A549 (cell line): ENCODE measurements around the gene ZPLD1. TPM values are rescaled to one million over a fixed set of nuclear protein-coding genes. Genes with fewer than 3 reads are reported as not detected.

Experiments used
- ATAC-seq, 2 experiments: fragments of 200-7000 bp in 1 of 2; fragments of >200 bp in 1 of 2; cut with Nextera tagmentation in 1 of 2; cut with Tn5 transposase in 1 of 2; 3 replicates each; pipeline versions ENCODE4 v1.8.0 to v1.9.1; 2018 to 2020; ENCODE audit warnings: mild to moderate bottlenecking in 1 of 2, moderate library complexity in 1 of 2
- CTCF ChIA-PET: fragments of 300-600 bp; sonication (Branson Sonifier 250); formaldehyde crosslinking; extraction: SDS; loops from one replicate; lab custom pipeline; 2021; ENCODE audit warnings: antibody characterized with exemption, inconsistent platforms; lab: Yijun Ruan, JAX
- POLR2A ChIA-PET: fragments of 350-600 bp; formaldehyde crosslinking; extraction: SDS; loops from one replicate; lab custom pipeline; 2021; ENCODE audit warnings: antibody characterized with exemption, inconsistent platforms; lab: Yijun Ruan, JAX
- DNase-seq, 2 experiments: peaks; one replicate each; pipeline versions ENCODE4 v3.0.0 to v3.0.0-alpha.2; 2011 to 2016; ENCODE audit warnings: low read depth in 1 of 2, low spot score in 1 of 2
- FAIRE-seq: peaks from 2 replicates; lab custom pipeline; 2011; peaks lifted over from hg19 to GRCh38; lab: Jason Lieb, UNC
- H3K27ac ChIP-seq, 2 experiments: fragments of >200 bp; sonication (Bioruptor Twin); formaldehyde crosslinking; 3 replicates each; pipeline ENCODE4 v1.5.1; 2016 to 2017
- H3K4me1 ChIP-seq: fragments of >200 bp; sonication (Bioruptor Twin); formaldehyde crosslinking; 3 replicates; pipeline ENCODE4 v1.6.1; 2016
- H3K4me2 ChIP-seq: fragments of >200 bp; sonication (Bioruptor Twin); formaldehyde crosslinking; 3 replicates; pipeline ENCODE4 v1.6.1; 2016
- H3K4me3 ChIP-seq: fragments of >200 bp; sonication (Bioruptor Twin); formaldehyde crosslinking; 3 replicates; pipeline ENCODE4 v1.5.1; 2016
- H3K9me3 ChIP-seq: fragments of >200 bp; sonication (Bioruptor Twin); formaldehyde crosslinking; 3 replicates; pipeline ENCODE4 v1.6.1; 2016
- BCL3 ChIP-seq: fragments of >200 bp; sonication (Bioruptor Twin); formaldehyde crosslinking; IDR thresholded peaks from 3 replicates; pipeline ENCODE4 v1.6.1; 2016
- BHLHE40 ChIP-seq: IDR thresholded peaks from 2 replicates; pipeline ENCODE4 v1.6.1; 2012; ENCODE audit warnings: low read depth, low read length, inconsistent platforms
- CBX2 ChIP-seq: fragments of 200-600 bp; sonication (generic); IDR thresholded peaks from 2 replicates; pipeline ENCODE4 v1.6.1; 2016; ENCODE audit warnings: low read depth, mild to moderate bottlenecking, borderline replicate concordance
- CTCF ChIP-seq: fragments of >200 bp; sonication (Bioruptor Twin); formaldehyde crosslinking; IDR thresholded peaks from 3 replicates; pipeline ENCODE4 v1.5.1; 2016
- E2F6 ChIP-seq: IDR thresholded peaks from 2 replicates; pipeline ENCODE4 v1.6.1; 2012; ENCODE audit warnings: low read depth, borderline replicate concordance
- ELK1 ChIP-seq: fragments of 150-350 bp; IDR thresholded peaks from 2 replicates; pipeline ENCODE4 v1.6.1; 2014; ENCODE audit warnings: low read depth, mild to moderate bottlenecking, low read length
- EP300 ChIP-seq, 2 experiments: fragments of >200 bp; sonication (Bioruptor Twin); formaldehyde crosslinking; IDR thresholded peaks; 2 replicates in 1 of 2; 3 replicates in 1 of 2; pipeline ENCODE4 v1.6.1; 2016 to 2017
- FOSB ChIP-seq: fragments of 250-450 bp; sonication (Bioruptor Pico); IDR thresholded peaks from 2 replicates; pipeline ENCODE4 v1.5.0; 2020; ENCODE audit warnings: mild to moderate bottlenecking, moderate library complexity
- FOSL2 ChIP-seq, 2 experiments: fragments of 450-650 bp in 1 of 2; fragments of >200 bp in 1 of 2; sonication (Bioruptor Twin) in 1 of 2; formaldehyde crosslinking; IDR thresholded peaks; 2 replicates each; pipeline versions ENCODE4 v1.5.0 to v1.6.1; 2016 to 2020; ENCODE audit warnings: mild to moderate bottlenecking in 1 of 2, moderate library complexity in 1 of 2
- FOXS1 ChIP-seq: fragments of 250-450 bp; sonication (Bioruptor Pico); IDR thresholded peaks from 2 replicates; pipeline ENCODE4 v1.5.0; 2020; ENCODE audit warnings: mild to moderate bottlenecking, moderate library complexity
- HES2 ChIP-seq: fragments of >200 bp; sonication (Bioruptor Twin); formaldehyde crosslinking; IDR thresholded peaks from 2 replicates; pipeline ENCODE4 v1.6.1; 2016
- HEYL ChIP-seq: fragments of 250-450 bp; sonication (Bioruptor Pico); IDR thresholded peaks from 2 replicates; pipeline ENCODE4 v1.8.0; 2021; ENCODE audit warnings: mild to moderate bottlenecking, moderate library complexity
- JUN ChIP-seq, 2 experiments: fragments of >200 bp; sonication (Bioruptor Twin); formaldehyde crosslinking; IDR thresholded peaks; 2 replicates in 1 of 2; 3 replicates in 1 of 2; pipeline ENCODE4 v1.6.1; 2016 to 2017
- KDM5A ChIP-seq: fragments of 200-600 bp; sonication (generic); IDR thresholded peaks from 2 replicates; pipeline ENCODE4 v1.6.1; 2016; ENCODE audit warnings: antibody characterized with exemption, mild to moderate bottlenecking
- NPAS2 ChIP-seq: fragments of 250-450 bp; sonication (Bioruptor Pico); IDR thresholded peaks from 2 replicates; pipeline ENCODE4 v1.8.0; 2022; ENCODE audit warnings: mild to moderate bottlenecking, moderate library complexity, borderline replicate concordance
- NR3C1 ChIP-seq: fragments of >200 bp; sonication (Bioruptor Twin); formaldehyde crosslinking; IDR thresholded peaks from 3 replicates; pipeline ENCODE4 v1.6.1; 2017
- RAD21 ChIP-seq, 2 experiments: fragments of >200 bp in 1 of 2; sonication (Bioruptor Twin) in 1 of 2; formaldehyde crosslinking in 1 of 2; IDR thresholded peaks in 1 of 2; conservative IDR thresholded peaks in 1 of 2; 2 replicates in 1 of 2; 3 replicates in 1 of 2; pipeline ENCODE4 v1.6.1; 2012 to 2018; ENCODE audit warnings: inconsistent platforms in 1 of 2
- RCOR1 ChIP-seq: fragments of 150-350 bp; IDR thresholded peaks from 2 replicates; pipeline ENCODE4 v1.6.1; 2014; ENCODE audit warnings: antibody characterized with exemption, low read length, low read depth
- RNF2 ChIP-seq: fragments of 200-600 bp; sonication (generic); IDR thresholded peaks from 2 replicates; pipeline ENCODE4 v1.6.1; 2016; ENCODE audit warnings: low read depth, mild to moderate bottlenecking, antibody characterized with exemption, moderate library complexity, borderline replicate concordance
- SREBF2 ChIP-seq: fragments of 450-650 bp; IDR thresholded peaks from 2 replicates; pipeline ENCODE4 v1.6.1; 2014; ENCODE audit warnings: mild to moderate bottlenecking, moderate library complexity
- ZFP36 ChIP-seq: fragments of 450-650 bp; IDR thresholded peaks from 2 replicates; pipeline ENCODE4 v1.6.1; 2014; ENCODE audit warnings: borderline replicate concordance; ENCODE audit not compliant: partially characterized antibody
- ZSCAN20 ChIP-seq: fragments of 250-450 bp; sonication (Bioruptor Pico); IDR thresholded peaks from 2 replicates; pipeline ENCODE4 v1.8.0; 2022; ENCODE audit warnings: mild to moderate bottlenecking, moderate library complexity
- WGBS: methylation state at CpG from one replicate; pipeline ENCODE4 v1.1.6; 2017; ENCODE audit errors: missing lambda C conversion rate; 5-methylcytosine and 5-hydroxymethylcytosine counted together
- polyA plus RNA-seq, 4 experiments: library from polyadenylated mRNA; depleted of rRNA in 3 of 4; stranded (reverse); fragments of >200 nt; fragmentation: RNase III in 1 of 4; extraction: RNeasy Plus Mini Kit Qiagen cat#74134 plus additional on column Dnase treatment in 1 of 4; gene quantifications; 2 replicates in 3 of 4; 3 replicates in 1 of 4; pipeline ENCODE4 v1.2.3, GENCODE V29; 2011 to 2017

ZPLD1 gene
- polyA plus RNA-seq, 2 of the 4 experiments (the other 2 are of a cell fraction) = 0.03 to 0.05 TPM

- no peaks in the 10 kb centered on the region for H3K9me3 ChIP-seq
- POLR2A ChIA-PET = no interaction called here
- CTCF ChIA-PET = no interaction called here
- FAIRE-seq (no peak), ATAC-seq (no peak)
- no peak for TF ChIP-seq E2F6
- no peak for TF ChIP-seq NR3C1
- TF ChIP-seq HEYL (CRISPR knock-in tag) = no peak
- TF ChIP-seq, all 56 proteins: peak for 0
- DNase-seq = no peak
- no peak overlapping the region for H3K27ac ChIP-seq
- no peaks in the 10 kb centered on the region for H3K4me1 ChIP-seq
- H3K4me3 ChIP-seq = no peak overlapping the region
- no peak overlapping the region for H3K4me2 ChIP-seq
- 78% methylated on average over 3 of the region's 3 CpGs for WGBS
Measured at GRCh38 chr3:102450976-102451375, 16.2 kb downstream of the ZPLD1 start.

- CTCF ChIA-PET = no interaction called here
- Histone ChIP-seq H3K27ac (no peak overlapping the region), H3K4me1 (no peaks in the 10 kb centered on the region), H3K9me3 (no peaks in the 10 kb centered on the region), H3K4me3 (no peak overlapping the region), H3K4me2 (no peak overlapping the region)
- POLR2A ChIA-PET = no interaction called here
- WGBS = 24% methylated on average over 1 of the region's 1 CpG
- no peak for TF ChIP-seq JUN (IDR thresholded peaks at IDR 0.05)
- no peak for TF ChIP-seq RNF2
- ATAC-seq (no peak), DNase-seq (no peak), FAIRE-seq (no peak)
Measured at GRCh38 chr3:102451543-102451942, 16.7 kb downstream of the ZPLD1 start.

GRCh38 chr3:102454181-102454580 is 19.4 kb downstream of the ZPLD1 start:
- Histone ChIP-seq H3K4me1 (no peaks in the 10 kb centered on the region), H3K9me3 (no peaks in the 10 kb centered on the region), H3K4me3 (no peak overlapping the region), H3K4me2 (no peak overlapping the region), H3K27ac (no peak overlapping the region)
- TF ChIP-seq BCL3 (no peak), ELK1 (no peak), RCOR1 (no peak), ZSCAN20 (no peak), EP300 (IDR thresholded peaks at IDR 0.05) (no peak), KDM5A (no peak), CBX2 (no peak), BHLHE40 (no peak), FOXS1 (CRISPR knock-in tag) (no peak), FOSL2 (IDR thresholded peaks at IDR 0.05) (no peak), FOSL2 (CRISPR knock-in tag; IDR thresholded peaks at IDR 0.05) (no peak), HES2 (no peak), ZFP36 (no peak), CTCF (no peak), RAD21 (conservative IDR thresholded peaks at IDR 0.05 in 1 of 2, IDR thresholded peaks at IDR 0.05 in 1 of 2) (no peak), SREBF2 (no peak), FOSB (CRISPR knock-in tag) (no peak), NPAS2 (CRISPR knock-in tag) (no peak)
- ChIA-PET POLR2A (no interaction called here), CTCF (no interaction called here)
- DNase-seq = no peak
- FAIRE-seq = no peak
- no peak for ATAC-seq
- 36% methylated on average over 3 of the region's 3 CpGs for WGBS
